ENCODE data around the gene SNAI3.

SNAI3 gene

GRCh38 chr16:88686439-88687253, at the start of gene SNAI3:
TSS of gene SNAI3 (minus strand) at chr16:88686507. CDS start at chr16:88686406, 101 bp downstream.
- peak in 1 of 2 experiments; percentile 27 for DNase-seq

GRCh38 chr16:88736088-88736487, 49.8 kb upstream of the SNAI3 start:
- DNase-seq = no peak

GRCh38 chr16:88735616-88736015, 49.3 kb upstream of the SNAI3 start:
- no peak for DNase-seq

GRCh38 chr16:88735121-88735520, 48.8 kb upstream of the SNAI3 start:
- DNase-seq = no peak

- DNase-seq = no peak
These were observed 48.0 kb upstream of the SNAI3 start for GRCh38 chr16:88734361-88734728.

- DNase-seq = no peak
These were observed 47.5 kb upstream of the SNAI3 start for GRCh38 chr16:88733630-88734360.

GRCh38 chr16:88732961-88733294, 46.6 kb upstream of the SNAI3 start:
- no peak for DNase-seq

- no peak for DNase-seq
These were observed 46.1 kb upstream of the SNAI3 start for GRCh38 chr16:88732172-88732960.

- DNase-seq = no peak
These were observed 45.4 kb upstream of the SNAI3 start for GRCh38 chr16:88731699-88732098.

GRCh38 chr16:88730632-88731607, 44.6 kb upstream of the SNAI3 start:
- no peak for DNase-seq

GRCh38 chr16:88727871-88728270, 41.6 kb upstream of the SNAI3 start:
- DNase-seq = no peak

- no peak for DNase-seq
These were observed 40.7 kb upstream of the SNAI3 start for GRCh38 chr16:88726981-88727380.

- DNase-seq = no peak
These were observed 40.1 kb upstream of the SNAI3 start for GRCh38 chr16:88726408-88726749.

GRCh38 chr16:88725609-88726407, 39.5 kb upstream of the SNAI3 start:
- no peak for DNase-seq

GRCh38 chr16:88724855-88725555, 38.7 kb upstream of the SNAI3 start:
- no peak for DNase-seq

- no peak for DNase-seq
These were observed 37.6 kb upstream of the SNAI3 start for GRCh38 chr16:88723911-88724310.

GRCh38 chr16:88723507-88723887, 37.2 kb upstream of the SNAI3 start:
- no peak for DNase-seq

GRCh38 chr16:88722784-88723506, 36.6 kb upstream of the SNAI3 start:
- DNase-seq = no peak

- no peak for DNase-seq
These were observed 35.8 kb upstream of the SNAI3 start for GRCh38 chr16:88721815-88722755.
